A549 (cell line): Measurements from ENCODE around the gene ANGEL1. TPM values are rescaled to one million over a fixed set of nuclear protein-coding genes. Genes with fewer than 3 reads are reported as not detected.

Experiments used
- ATAC-seq, 2 experiments: fragments of 200-7000 bp in 1 of 2; fragments of >200 bp in 1 of 2; cut with Nextera tagmentation in 1 of 2; cut with Tn5 transposase in 1 of 2; 3 replicates each; pipeline versions ENCODE4 v1.8.0 to v1.9.1; 2018 to 2020; ENCODE audit warnings: mild to moderate bottlenecking in 1 of 2, moderate library complexity in 1 of 2
- CTCF ChIA-PET: fragments of 300-600 bp; sonication (Branson Sonifier 250); formaldehyde crosslinking; extraction: SDS; loops from one replicate; lab custom pipeline; 2021; ENCODE audit warnings: antibody characterized with exemption, inconsistent platforms; lab: Yijun Ruan, JAX
- POLR2A ChIA-PET: fragments of 350-600 bp; formaldehyde crosslinking; extraction: SDS; loops from one replicate; lab custom pipeline; 2021; ENCODE audit warnings: antibody characterized with exemption, inconsistent platforms; lab: Yijun Ruan, JAX
- DNase-seq, 2 experiments: peaks; one replicate each; pipeline versions ENCODE4 v3.0.0 to v3.0.0-alpha.2; 2011 to 2016; ENCODE audit warnings: low read depth in 1 of 2, low spot score in 1 of 2
- FAIRE-seq: peaks from 2 replicates; lab custom pipeline; 2011; peaks lifted over from hg19 to GRCh38; lab: Jason Lieb, UNC
- H3K27ac ChIP-seq, 2 experiments: fragments of >200 bp; sonication (Bioruptor Twin); formaldehyde crosslinking; 3 replicates each; pipeline ENCODE4 v1.5.1; 2016 to 2017
- H3K4me1 ChIP-seq: fragments of >200 bp; sonication (Bioruptor Twin); formaldehyde crosslinking; 3 replicates; pipeline ENCODE4 v1.6.1; 2016
- H3K4me2 ChIP-seq: fragments of >200 bp; sonication (Bioruptor Twin); formaldehyde crosslinking; 3 replicates; pipeline ENCODE4 v1.6.1; 2016
- H3K4me3 ChIP-seq: fragments of >200 bp; sonication (Bioruptor Twin); formaldehyde crosslinking; 3 replicates; pipeline ENCODE4 v1.5.1; 2016
- H3K9me3 ChIP-seq: fragments of >200 bp; sonication (Bioruptor Twin); formaldehyde crosslinking; 3 replicates; pipeline ENCODE4 v1.6.1; 2016
- ATOH8 ChIP-seq: fragments of 250-450 bp; sonication (Bioruptor Pico); IDR thresholded peaks from 2 replicates; pipeline ENCODE4 v1.5.0; 2020; ENCODE audit warnings: low read depth, mild to moderate bottlenecking, moderate library complexity
- CBX2 ChIP-seq: fragments of 200-600 bp; sonication (generic); IDR thresholded peaks from 2 replicates; pipeline ENCODE4 v1.6.1; 2016; ENCODE audit warnings: low read depth, mild to moderate bottlenecking, borderline replicate concordance
- CBX8 ChIP-seq: fragments of 200-600 bp; sonication (generic); IDR thresholded peaks from 2 replicates; pipeline ENCODE4 v1.6.1; 2016
- CEBPB ChIP-seq, 2 experiments: fragments of >200 bp in 1 of 2; sonication (Bioruptor Twin) in 1 of 2; formaldehyde crosslinking in 1 of 2; IDR thresholded peaks; 2 replicates each; pipeline ENCODE4 v1.6.1; 2012 to 2016
- ELK1 ChIP-seq: fragments of 150-350 bp; IDR thresholded peaks from 2 replicates; pipeline ENCODE4 v1.6.1; 2014; ENCODE audit warnings: low read depth, mild to moderate bottlenecking, low read length
- EP300 ChIP-seq, 2 experiments: fragments of >200 bp; sonication (Bioruptor Twin); formaldehyde crosslinking; IDR thresholded peaks; 2 replicates in 1 of 2; 3 replicates in 1 of 2; pipeline ENCODE4 v1.6.1; 2016 to 2017
- ESRRA ChIP-seq: fragments of 150-350 bp; IDR thresholded peaks from 2 replicates; pipeline ENCODE4 v1.6.1; 2014; ENCODE audit warnings: mild to moderate bottlenecking, low read length, borderline replicate concordance
- FOSB ChIP-seq: fragments of 250-450 bp; sonication (Bioruptor Pico); IDR thresholded peaks from 2 replicates; pipeline ENCODE4 v1.5.0; 2020; ENCODE audit warnings: mild to moderate bottlenecking, moderate library complexity
- FOSL2 ChIP-seq, 2 experiments: fragments of 450-650 bp in 1 of 2; fragments of >200 bp in 1 of 2; sonication (Bioruptor Twin) in 1 of 2; formaldehyde crosslinking; IDR thresholded peaks; 2 replicates each; pipeline versions ENCODE4 v1.5.0 to v1.6.1; 2016 to 2020; ENCODE audit warnings: mild to moderate bottlenecking in 1 of 2, moderate library complexity in 1 of 2
- FOXS1 ChIP-seq: fragments of 250-450 bp; sonication (Bioruptor Pico); IDR thresholded peaks from 2 replicates; pipeline ENCODE4 v1.5.0; 2020; ENCODE audit warnings: mild to moderate bottlenecking, moderate library complexity
- HOXB13 ChIP-seq: fragments of 250-450 bp; sonication (Bioruptor Pico); IDR thresholded peaks from 2 replicates; pipeline ENCODE4 v1.5.0; 2020; ENCODE audit warnings: low read depth, mild to moderate bottlenecking, moderate library complexity
- KDM5A ChIP-seq: fragments of 200-600 bp; sonication (generic); IDR thresholded peaks from 2 replicates; pipeline ENCODE4 v1.6.1; 2016; ENCODE audit warnings: antibody characterized with exemption, mild to moderate bottlenecking
- MAFK ChIP-seq: fragments of 450-650 bp; IDR thresholded peaks from 2 replicates; pipeline ENCODE4 v1.6.1; 2014; ENCODE audit not compliant: partially characterized antibody
- MAX ChIP-seq: IDR thresholded peaks from 2 replicates; pipeline ENCODE4 v1.6.1; 2012
- MAZ ChIP-seq: fragments of 150-350 bp; IDR thresholded peaks from 2 replicates; pipeline ENCODE4 v1.6.1; 2014; ENCODE audit warnings: antibody characterized with exemption, low read depth, low read length, borderline replicate concordance
- NFE2L2 ChIP-seq: fragments of 150-350 bp; conservative IDR thresholded peaks from 2 replicates; pipeline ENCODE4 v1.6.1; 2014; ENCODE audit warnings: low read length
- NPAS2 ChIP-seq: fragments of 250-450 bp; sonication (Bioruptor Pico); IDR thresholded peaks from 2 replicates; pipeline ENCODE4 v1.8.0; 2022; ENCODE audit warnings: mild to moderate bottlenecking, moderate library complexity, borderline replicate concordance
- NR3C1 ChIP-seq: fragments of >200 bp; sonication (Bioruptor Twin); formaldehyde crosslinking; IDR thresholded peaks from 3 replicates; pipeline ENCODE4 v1.6.1; 2017
- POLR2A ChIP-seq: IDR thresholded peaks from 2 replicates; pipeline ENCODE4 v1.6.1; 2012; ENCODE audit warnings: mild to moderate bottlenecking, low read length
- RAD21 ChIP-seq, 2 experiments: fragments of >200 bp in 1 of 2; sonication (Bioruptor Twin) in 1 of 2; formaldehyde crosslinking in 1 of 2; IDR thresholded peaks in 1 of 2; conservative IDR thresholded peaks in 1 of 2; 2 replicates in 1 of 2; 3 replicates in 1 of 2; pipeline ENCODE4 v1.6.1; 2012 to 2018; ENCODE audit warnings: inconsistent platforms in 1 of 2
- RARB ChIP-seq: fragments of 250-450 bp; sonication (Bioruptor Pico); IDR thresholded peaks from 2 replicates; pipeline ENCODE4 v1.8.0; 2021; ENCODE audit warnings: mild to moderate bottlenecking, moderate library complexity
- RFX5 ChIP-seq: fragments of 450-650 bp; IDR thresholded peaks from 2 replicates; pipeline ENCODE4 v1.7.1; 2014; ENCODE audit warnings: antibody characterized with exemption, mild to moderate bottlenecking, moderate library complexity
- TFCP2L1 ChIP-seq: fragments of 250-450 bp; sonication (Bioruptor Pico); IDR thresholded peaks from 2 replicates; pipeline ENCODE4 v1.5.0; 2021; ENCODE audit warnings: mild to moderate bottlenecking
- TP53 ChIP-seq: fragments of 250-450 bp; sonication (Bioruptor Pico); IDR thresholded peaks from 2 replicates; pipeline ENCODE4 v1.5.0; 2021; ENCODE audit warnings: mild to moderate bottlenecking, moderate library complexity
- ZC3H11A ChIP-seq: fragments of 450-650 bp; IDR thresholded peaks from 2 replicates; pipeline ENCODE4 v1.6.1; 2014; ENCODE audit warnings: antibody characterized with exemption, mild to moderate bottlenecking
- ZFP36 ChIP-seq: fragments of 450-650 bp; IDR thresholded peaks from 2 replicates; pipeline ENCODE4 v1.6.1; 2014; ENCODE audit warnings: borderline replicate concordance; ENCODE audit not compliant: partially characterized antibody
- ZNF302 ChIP-seq: fragments of 250-450 bp; sonication (Bioruptor Pico); IDR thresholded peaks from 2 replicates; pipeline ENCODE4 v1.9.0; 2021; ENCODE audit warnings: inconsistent platforms, mild to moderate bottlenecking, moderate library complexity
- WGBS: methylation state at CpG from one replicate; pipeline ENCODE4 v1.1.6; 2017; ENCODE audit errors: missing lambda C conversion rate; 5-methylcytosine and 5-hydroxymethylcytosine counted together
- polyA plus RNA-seq, 4 experiments: library from polyadenylated mRNA; depleted of rRNA in 3 of 4; stranded (reverse); fragments of >200 nt; fragmentation: RNase III in 1 of 4; extraction: RNeasy Plus Mini Kit Qiagen cat#74134 plus additional on column Dnase treatment in 1 of 4; gene quantifications; 2 replicates in 3 of 4; 3 replicates in 1 of 4; pipeline ENCODE4 v1.2.3, GENCODE V29; 2011 to 2017
- TF ChIP-seq, protein P1 (sequence below): fragments of >200 bp; sonication (Bioruptor Twin); formaldehyde crosslinking; IDR thresholded peaks from 3 replicates; pipeline ENCODE4 v1.6.1; 2016

The ANGEL1 gene
- polyA plus RNA-seq, 2 of the 4 experiments (the other 2 are of a cell fraction) = 9.7 to 17.6 TPM

GRCh38 chr14:76753541-76754198, 59.0 kb downstream of the ANGEL1 start (continued):
- TF ChIP-seq RARB (CRISPR knock-in tag) (no peak), ESRRA (no peak)

DNA sequence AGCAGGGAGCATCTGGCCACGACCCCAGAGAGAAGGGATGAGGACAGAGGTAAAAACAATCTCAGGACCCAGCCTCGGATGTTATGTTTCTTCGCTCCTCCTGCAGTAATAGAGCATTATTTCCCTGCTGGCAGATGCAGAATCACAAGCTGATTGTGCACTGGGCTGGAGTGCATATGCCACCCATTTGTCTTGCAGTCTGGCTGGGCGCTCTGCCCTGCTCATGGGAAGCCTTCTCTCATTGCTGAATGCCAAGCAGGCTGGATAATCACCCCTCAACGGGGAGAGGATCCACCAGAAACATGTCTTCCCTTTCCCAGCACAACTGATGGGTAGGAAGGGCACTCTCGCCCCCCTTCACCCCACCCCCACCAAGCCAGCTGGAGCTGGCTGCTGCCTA, 59.9 kb downstream of the ANGEL1 start:
- POLR2A ChIA-PET = no interaction called here
- DNase-seq (no peak), FAIRE-seq (no peak), ATAC-seq (peak in 1 of 2 experiments; percentile 48; a peak in 3 of 6 replicates)
- WGBS = 27% methylated on average over 5 of the region's 6 CpGs
- no peak overlapping the region for H3K27ac ChIP-seq
- no peaks in the 10 kb centered on the region for H3K4me1 ChIP-seq
- TF ChIP-seq FOSB (no peak), MAFK (no peak), NFE2L2 (no peak), FOSL2 (IDR thresholded peaks at IDR 0.05) (no peak), FOSL2 (CRISPR knock-in tag; IDR thresholded peaks at IDR 0.05) (no peak), RAD21 (conservative IDR thresholded peaks at IDR 0.05 in 1 of 2, IDR thresholded peaks at IDR 0.05 in 1 of 2) (no peak), CBX8 (no peak), CBX2 (no peak), KDM5A (no peak), RFX5 (no peak), TFCP2L1 (CRISPR knock-in tag) (no peak), CEBPB (IDR thresholded peaks at IDR 0.05) (no peak), ZFP36 (no peak)
- CTCF ChIA-PET = interaction anchor here (0.5 kb wide), 1 partner anchor 784 kb away, joined by 3 read pairs; no protein-coding TSS in a partner anchor
- H3K4me3 ChIP-seq = no peak overlapping the region
- H3K9me3 ChIP-seq = no peaks in the 10 kb centered on the region
- H3K4me2 ChIP-seq = no peak overlapping the region

GRCh38 chr14:76742966-76743365, 69.7 kb downstream of the ANGEL1 start:
- no peak for DNase-seq
- TF ChIP-seq HOXB13 (CRISPR knock-in tag) (no peak), TP53 (no peak), ATOH8 (CRISPR knock-in tag) (no peak), RARB (CRISPR knock-in tag) (no peak), NR3C1 (no peak), ZFP36 (no peak)
- TF ChIP-seq, all 56 proteins: peak for 0
- ChIA-PET CTCF (interaction anchor here (0.9 kb wide), 1 partner anchor 64 kb away, joined by 3 read pairs; no protein-coding TSS in a partner anchor), POLR2A (no interaction called here)
- H3K4me3 ChIP-seq = no peak overlapping the region
- WGBS = 39% methylated on average over 7 of the region's 7 CpGs
- ATAC-seq = no peak
- H3K9me3 ChIP-seq = peaks cover 23% of the 10 kb centered on the region
- no peaks in the 10 kb centered on the region for H3K4me1 ChIP-seq
- no peak overlapping the region for H3K27ac ChIP-seq
- no peak overlapping the region for H3K4me2 ChIP-seq
- FAIRE-seq = no peak

GRCh38 chr14:76742185-76742584, 70.5 kb downstream of the ANGEL1 start:
- Histone ChIP-seq H3K9me3 (peaks cover 23% of the 10 kb centered on the region), H3K4me3 (no peak overlapping the region), H3K4me2 (no peak overlapping the region), H3K27ac (no peak overlapping the region), H3K4me1 (no peaks in the 10 kb centered on the region)
- 71% methylated on average over 6 of the region's 6 CpGs for WGBS
- DNase-seq = no peak
- ChIA-PET POLR2A (no interaction called here), CTCF (no interaction called here)
- no peak for FAIRE-seq
- no peak for ATAC-seq
- TF ChIP-seq FOXS1 (CRISPR knock-in tag) (no peak), FOSL2 (IDR thresholded peaks at IDR 0.05) (no peak), FOSL2 (CRISPR knock-in tag; IDR thresholded peaks at IDR 0.05) (no peak), KDM5A (no peak), ZNF302 (no peak), ZC3H11A (no peak), MAZ (no peak), MAX (no peak), ELK1 (no peak), EP300 (IDR thresholded peaks at IDR 0.05) (no peak), POLR2A (no peak), NPAS2 (CRISPR knock-in tag) (no peak), HOXB13 (CRISPR knock-in tag) (no peak), NR3C1 (no peak)
- TF ChIP-seq, protein P1, sequence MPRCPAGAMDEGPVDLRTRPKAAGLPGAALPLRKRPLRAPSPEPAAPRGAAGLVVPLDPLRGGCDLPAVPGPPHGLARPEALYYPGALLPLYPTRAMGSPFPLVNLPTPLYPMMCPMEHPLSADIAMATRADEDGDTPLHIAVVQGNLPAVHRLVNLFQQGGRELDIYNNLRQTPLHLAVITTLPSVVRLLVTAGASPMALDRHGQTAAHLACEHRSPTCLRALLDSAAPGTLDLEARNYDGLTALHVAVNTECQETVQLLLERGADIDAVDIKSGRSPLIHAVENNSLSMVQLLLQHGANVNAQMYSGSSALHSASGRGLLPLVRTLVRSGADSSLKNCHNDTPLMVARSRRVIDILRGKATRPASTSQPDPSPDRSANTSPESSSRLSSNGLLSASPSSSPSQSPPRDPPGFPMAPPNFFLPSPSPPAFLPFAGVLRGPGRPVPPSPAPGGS = no peak
